ENCODE measurements around the gene AGAP3.

AGAP3 gene

GRCh38 chr7:151074817-151075661 lies 11.2 kb upstream of the AGAP3 start:
- no peak for DNase-seq (ENCODE audit: low read depth in 2 of 2)

- DNase-seq (ENCODE audit: low read depth in 2 of 2): no peak
Measured at GRCh38 chr7:151075662-151075971, 10.7 kb upstream of the AGAP3 start.

GRCh38 chr7:151075978-151076426 lies 10.3 kb upstream of the AGAP3 start:
- no peak for DNase-seq (ENCODE audit: low read depth in 2 of 2)

- DNase-seq (ENCODE audit: low read depth in 2 of 2): no peak
Measured at GRCh38 chr7:151076863-151077704, 9.2 kb upstream of the AGAP3 start.

GRCh38 chr7:151077705-151078232 lies 8.5 kb upstream of the AGAP3 start:
- no peak for DNase-seq (ENCODE audit: low read depth in 2 of 2)

- no peak for DNase-seq (ENCODE audit: low read depth in 2 of 2)
Measured at GRCh38 chr7:151078233-151079040, 7.8 kb upstream of the AGAP3 start.

GRCh38 chr7:151079199-151079910 lies 6.9 kb upstream of the AGAP3 start:
- DNase-seq (ENCODE audit: low read depth in 2 of 2): no peak

GRCh38 chr7:151080067-151080521 lies 6.2 kb upstream of the AGAP3 start:
- no peak for DNase-seq (ENCODE audit: low read depth in 2 of 2)

GRCh38 chr7:151080522-151081169 lies 5.6 kb upstream of the AGAP3 start, which contains the start of gene FASTK:
FASTK (minus strand) TSS chr7:151080809; CDS start chr7:151080766, 43 bp downstream.
- DNase-seq (ENCODE audit: low read depth in 2 of 2): peak; percentile 74 to 84

GRCh38 chr7:151081170-151082101 lies 4.8 kb upstream of the AGAP3 start:
- DNase-seq (ENCODE audit: low read depth in 2 of 2): no peak

- DNase-seq (ENCODE audit: low read depth in 2 of 2): no peak
Measured at GRCh38 chr7:151082141-151083070, 3.9 kb upstream of the AGAP3 start.

GRCh38 chr7:151083071-151083823 lies 3.0 kb upstream of the AGAP3 start, which contains the start of gene TMUB1:
TMUB1 (minus strand) TSS chr7:151083493; CDS start chr7:151082563, 930 bp downstream.
- DNase-seq (ENCODE audit: low read depth in 2 of 2): peak; percentile 75 to 77

GRCh38 chr7:151083824-151084160 lies 2.5 kb upstream of the AGAP3 start:
- no peak for DNase-seq (ENCODE audit: low read depth in 2 of 2)

- DNase-seq (ENCODE audit: low read depth in 2 of 2): no peak
Measured at GRCh38 chr7:151085329-151085690, 965 bp upstream of the AGAP3 start.

GRCh38 chr7:151086802-151087244 lies 548 bp downstream of the AGAP3 start:
- no peak for DNase-seq (ENCODE audit: low read depth in 2 of 2)

GRCh38 chr7:151087245-151088018 lies 1.2 kb downstream of the AGAP3 start:
- DNase-seq (ENCODE audit: low read depth in 2 of 2): peak in 1 of 2 donors; percentile 35

Measured in stimulated activated CD4-positive, alpha-beta T cell treated with anti-CD3 and anti-CD28 coated beads, Interleukin-1b, Interleukin-23, amount 100 ng/mL, for 4 hours (primary cell).